ENCODE data around the gene BIRC6.
"Not testable (repeated sequence)": the region's sequence is repeated elsewhere in the genome, so short reads cannot be mapped to it uniquely, and the experiment has no call there.

The BIRC6 gene

GRCh38 chr2:32452338-32453064, 95.7 kb downstream of the BIRC6 start:
- DNase-seq = no peak

- no peak for DNase-seq
Observed at GRCh38 chr2:32453242-32454062, 96.6 kb downstream of the BIRC6 start.

DNA sequence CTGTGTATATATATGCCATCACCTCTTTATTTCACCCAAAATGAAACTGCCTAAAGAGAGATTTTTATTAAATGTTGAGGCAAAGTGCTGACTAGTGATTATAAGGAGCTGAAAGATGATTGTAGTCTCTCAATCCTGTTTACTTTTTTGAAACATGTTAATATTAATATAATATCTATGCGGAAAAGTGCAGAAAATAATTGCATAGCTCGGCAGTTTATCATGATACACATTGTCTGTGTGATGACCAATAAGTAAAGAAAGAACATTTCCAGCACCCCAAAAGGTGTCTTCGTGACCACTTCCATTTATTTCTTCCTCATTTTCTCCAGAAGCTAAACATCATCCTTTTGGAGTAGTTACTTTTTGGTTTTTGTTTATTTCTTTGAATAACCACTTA, 99.0 kb downstream of the BIRC6 start:
- no peak for DNase-seq

DNA sequence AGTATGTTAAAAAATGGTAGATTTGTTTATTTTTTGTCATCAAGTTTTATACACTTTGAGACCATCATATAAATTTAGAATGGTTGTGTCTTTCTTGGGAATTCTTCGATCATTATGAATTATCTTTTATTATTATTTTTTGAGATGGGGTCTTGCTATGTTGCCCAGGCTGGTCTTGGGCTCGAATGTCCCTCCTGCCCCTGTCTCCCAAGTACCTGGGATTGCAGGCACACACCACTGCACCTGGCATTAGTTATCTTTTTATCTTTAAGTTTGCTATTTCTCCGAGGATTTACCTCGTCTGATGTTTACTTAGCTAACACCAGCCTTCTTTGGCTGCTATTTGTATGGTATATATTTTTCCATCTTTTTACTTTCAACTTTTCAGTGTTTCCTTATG, 100.0 kb downstream of the BIRC6 start:
- no peak for DNase-seq

- no peak for DNase-seq
Observed at GRCh38 chr2:32457814-32458213, 101.0 kb downstream of the BIRC6 start.

- not testable (repeated sequence) for DNase-seq
Observed at GRCh38 chr2:32460861-32461260, 104.0 kb downstream of the BIRC6 start.

DNA sequence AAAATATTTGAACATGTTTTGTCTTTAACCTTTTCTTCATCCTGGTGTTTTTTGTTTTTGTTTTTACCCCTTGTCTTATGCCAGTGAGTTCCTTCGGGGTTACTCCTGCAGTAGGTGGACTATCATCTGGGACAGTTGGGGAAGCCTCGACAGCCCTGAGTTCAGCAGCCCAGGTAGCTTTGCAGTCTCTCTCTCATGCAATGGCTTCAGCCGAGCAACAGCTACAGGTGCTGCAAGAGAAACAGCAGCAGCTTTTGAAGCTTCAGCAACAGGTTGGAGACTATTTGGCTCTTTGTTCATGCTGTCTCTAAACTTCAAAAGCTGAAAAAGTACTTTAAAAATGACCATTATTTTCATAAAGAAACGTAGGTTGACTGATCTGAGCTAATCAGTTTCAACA, 106.3 kb downstream of the BIRC6 start:
- DNase-seq = no peak

DNA sequence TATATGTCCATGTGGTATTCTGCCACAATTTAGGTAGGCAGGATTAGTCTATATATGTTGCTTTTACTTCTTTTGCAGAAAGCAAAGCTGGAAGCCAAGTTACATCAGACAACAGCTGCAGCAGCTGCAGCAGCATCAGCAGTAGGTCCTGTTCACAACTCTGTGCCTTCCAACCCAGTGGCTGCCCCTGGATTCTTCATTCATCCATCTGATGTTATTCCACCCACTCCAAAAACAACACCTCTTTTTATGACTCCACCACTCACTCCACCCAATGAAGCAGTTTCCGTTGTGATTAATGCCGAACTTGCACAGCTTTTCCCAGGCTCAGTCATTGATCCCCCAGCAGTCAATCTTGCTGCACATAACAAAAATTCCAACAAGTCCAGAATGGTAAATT, 107.6 kb downstream of the BIRC6 start:
- no peak for DNase-seq

DNA sequence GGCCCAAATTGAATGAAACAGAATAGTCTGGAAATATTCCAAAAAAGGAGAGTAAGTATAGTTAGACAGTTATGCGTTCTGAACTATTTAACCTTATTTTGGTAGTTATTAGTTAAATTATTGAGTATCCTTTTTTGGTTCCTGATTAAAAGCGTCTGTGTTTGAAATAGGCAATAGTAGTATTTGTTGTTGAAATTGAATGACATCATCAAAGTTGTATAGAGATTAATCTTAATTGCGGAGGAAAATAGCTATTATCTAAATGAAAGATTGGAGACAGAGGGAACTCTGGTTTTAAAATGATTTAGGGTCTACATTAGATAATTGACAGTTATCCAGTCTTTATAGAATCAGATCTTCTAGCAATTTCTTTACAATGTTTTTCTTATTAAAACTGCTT, 115.8 kb downstream of the BIRC6 start:
- DNase-seq = no peak

- no peak for DNase-seq
Observed at GRCh38 chr2:32474381-32474780, 117.6 kb downstream of the BIRC6 start.

GRCh38 chr2:32478889-32479620, 122.2 kb downstream of the BIRC6 start:
- no peak for DNase-seq

DNA sequence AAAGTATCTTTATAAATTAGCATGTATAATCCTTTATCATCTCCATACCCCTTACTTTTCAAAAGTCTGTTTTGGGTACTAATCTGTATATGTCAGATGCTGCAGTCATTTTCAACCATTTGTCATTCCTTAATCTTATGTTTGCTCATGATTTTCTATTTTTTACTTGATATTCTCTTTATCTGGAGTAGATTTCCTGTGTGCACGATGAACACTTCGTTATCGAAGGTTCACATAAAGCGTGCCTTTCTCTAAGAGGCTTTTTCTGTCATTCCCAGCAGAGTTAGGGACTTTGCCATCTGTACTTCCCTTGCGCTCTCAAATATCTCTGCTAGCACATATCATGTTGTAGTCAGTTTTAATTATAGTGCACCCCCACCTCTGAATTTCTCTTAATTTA, 123.2 kb downstream of the BIRC6 start:
- no peak for DNase-seq

GRCh38 chr2:32482471-32482870, 125.6 kb downstream of the BIRC6 start:
- no peak for DNase-seq

DNA sequence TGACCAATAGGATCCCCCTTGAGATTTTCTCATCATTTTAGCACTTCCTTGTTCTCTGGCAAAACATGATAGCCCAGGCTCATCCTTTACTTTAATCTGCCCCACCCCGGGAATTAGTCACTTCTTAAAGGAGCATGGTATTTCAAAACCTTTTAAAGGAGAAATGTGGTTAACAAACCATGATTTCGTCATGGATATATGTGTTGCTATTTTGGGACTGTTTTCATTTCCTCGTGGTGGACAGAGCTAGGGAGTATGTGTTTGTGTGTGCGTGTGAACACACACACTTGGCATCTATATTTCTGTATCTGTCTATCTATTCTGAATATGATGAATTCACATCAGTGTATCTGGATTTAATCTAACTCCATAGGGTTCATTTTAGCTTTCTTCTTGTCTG, 128.1 kb downstream of the BIRC6 start:
- DNase-seq = no peak

DNA sequence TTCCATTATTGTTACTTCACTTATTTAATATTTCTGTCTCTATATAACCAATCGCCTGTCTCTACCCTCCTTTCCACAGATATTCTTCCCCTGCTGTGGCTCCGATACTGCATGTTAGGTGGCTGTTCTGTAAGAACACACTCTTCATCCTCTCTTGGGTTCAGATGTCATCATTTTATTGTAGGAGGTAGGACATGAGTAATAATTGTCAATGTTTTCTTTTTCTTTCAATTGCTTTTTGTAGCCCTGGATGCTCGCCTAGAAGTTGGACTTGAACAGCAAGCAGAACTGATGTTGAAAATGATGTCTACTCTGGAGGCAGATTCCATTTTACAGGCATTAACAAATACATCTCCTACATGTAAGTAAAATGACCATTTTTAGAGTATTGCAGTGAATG, 128.6 kb downstream of the BIRC6 start:
- DNase-seq = no peak

- no peak for DNase-seq
Observed at GRCh38 chr2:32489061-32489460, 132.2 kb downstream of the BIRC6 start.

GRCh38 chr2:32491346-32491745, 134.5 kb downstream of the BIRC6 start:
- DNase-seq = no peak

- DNase-seq = no peak
Observed at GRCh38 chr2:32495139-32495538, 138.3 kb downstream of the BIRC6 start.

- DNase-seq = no peak
Observed at GRCh38 chr2:32496662-32497061, 139.8 kb downstream of the BIRC6 start.

DNA sequence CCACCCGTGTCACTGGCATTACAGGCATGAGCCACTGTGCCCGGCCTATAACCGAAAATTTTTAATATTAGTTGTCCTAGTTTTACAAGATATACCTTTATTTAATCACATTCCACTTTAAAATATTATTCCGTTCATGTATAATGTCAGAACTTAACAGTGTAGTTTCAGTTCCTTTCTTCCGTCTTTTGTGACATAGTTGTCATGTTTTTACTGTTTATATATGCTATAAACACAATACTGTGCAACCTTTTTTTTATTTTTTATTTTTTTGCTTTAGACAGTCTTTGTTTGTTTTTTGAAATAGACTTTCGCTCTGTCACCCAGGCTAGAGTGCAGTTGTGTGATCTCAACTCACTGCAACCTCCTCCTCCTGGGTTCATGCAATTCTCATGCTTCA, 141.5 kb downstream of the BIRC6 start:
- DNase-seq = no peak

DNA sequence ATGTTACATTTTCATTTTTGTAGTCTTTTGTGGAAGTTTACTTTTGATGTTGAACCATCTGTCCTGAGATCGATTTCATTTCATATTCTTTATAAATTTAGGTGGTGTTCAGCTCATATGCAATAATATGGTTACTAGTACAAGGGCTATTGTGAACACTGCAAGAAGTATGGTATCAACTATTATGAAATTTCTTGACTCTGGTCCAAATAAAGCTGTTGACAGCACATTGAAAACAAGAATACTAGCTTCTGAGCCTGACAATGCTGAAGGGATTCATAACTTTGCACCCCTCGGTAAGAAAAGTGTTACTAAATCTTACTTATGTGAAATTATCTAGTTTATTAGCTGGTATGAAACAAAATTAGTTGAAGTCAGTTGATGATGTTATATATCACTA, 146.1 kb downstream of the BIRC6 start:
- DNase-seq = no peak

GRCh38 chr2:32504877-32505478, 148.2 kb downstream of the BIRC6 start:
- no peak for DNase-seq

DNA sequence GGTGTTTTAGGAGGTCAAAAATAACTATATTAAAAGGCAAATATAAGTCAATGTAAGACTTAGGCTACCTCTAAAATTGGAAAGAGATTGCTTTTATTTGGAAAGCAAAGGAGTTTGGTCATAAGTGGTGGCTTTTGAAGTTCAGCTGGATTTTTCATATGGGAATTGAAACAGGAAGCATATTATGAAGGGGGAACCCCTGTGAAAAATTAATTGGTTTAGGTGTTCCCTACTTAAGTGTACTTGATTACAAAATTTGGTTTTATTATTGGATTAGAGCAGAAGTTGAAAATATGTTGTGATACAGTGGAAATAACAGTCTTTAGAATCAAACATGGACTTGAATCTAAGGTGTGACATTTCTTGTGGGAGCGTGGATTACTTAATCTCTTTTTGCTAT, 149.6 kb downstream of the BIRC6 start:
- no peak for DNase-seq
